AG09319 (cell line): ENCODE measurements around the gene CEP164.

ENCODE experiments used
- DNase-seq: peaks from one replicate; pipeline ENCODE4 v3.0.0-alpha.2; 2010; ENCODE audit warnings: low read depth; ENCODE audit errors: extremely low read depth
- TF ChIP-seq, protein P1 (sequence below): IDR thresholded peaks from 2 replicates; pipeline ENCODE4 v1.5.1; 2011; ENCODE audit warnings: low read depth, mild to moderate bottlenecking, inconsistent platforms, low read length, moderate library complexity

The CEP164 gene

GRCh38 chr11:117437791-117438130 is 110.1 kb downstream of the CEP164 start:
- TF ChIP-seq, protein P1, sequence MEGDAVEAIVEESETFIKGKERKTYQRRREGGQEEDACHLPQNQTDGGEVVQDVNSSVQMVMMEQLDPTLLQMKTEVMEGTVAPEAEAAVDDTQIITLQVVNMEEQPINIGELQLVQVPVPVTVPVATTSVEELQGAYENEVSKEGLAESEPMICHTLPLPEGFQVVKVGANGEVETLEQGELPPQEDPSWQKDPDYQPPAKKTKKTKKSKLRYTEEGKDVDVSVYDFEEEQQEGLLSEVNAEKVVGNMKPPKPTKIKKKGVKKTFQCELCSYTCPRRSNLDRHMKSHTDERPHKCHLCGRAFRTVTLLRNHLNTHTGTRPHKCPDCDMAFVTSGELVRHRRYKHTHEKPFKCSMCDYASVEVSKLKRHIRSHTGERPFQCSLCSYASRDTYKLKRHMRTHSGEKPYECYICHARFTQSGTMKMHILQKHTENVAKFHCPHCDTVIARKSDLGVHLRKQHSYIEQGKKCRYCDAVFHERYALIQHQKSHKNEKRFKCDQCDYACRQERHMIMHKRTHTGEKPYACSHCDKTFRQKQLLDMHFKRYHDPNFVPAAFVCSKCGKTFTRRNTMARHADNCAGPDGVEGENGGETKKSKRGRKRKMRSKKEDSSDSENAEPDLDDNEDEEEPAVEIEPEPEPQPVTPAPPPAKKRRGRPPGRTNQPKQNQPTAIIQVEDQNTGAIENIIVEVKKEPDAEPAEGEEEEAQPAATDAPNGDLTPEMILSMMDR = no peak
- no peak for DNase-seq

DNA sequence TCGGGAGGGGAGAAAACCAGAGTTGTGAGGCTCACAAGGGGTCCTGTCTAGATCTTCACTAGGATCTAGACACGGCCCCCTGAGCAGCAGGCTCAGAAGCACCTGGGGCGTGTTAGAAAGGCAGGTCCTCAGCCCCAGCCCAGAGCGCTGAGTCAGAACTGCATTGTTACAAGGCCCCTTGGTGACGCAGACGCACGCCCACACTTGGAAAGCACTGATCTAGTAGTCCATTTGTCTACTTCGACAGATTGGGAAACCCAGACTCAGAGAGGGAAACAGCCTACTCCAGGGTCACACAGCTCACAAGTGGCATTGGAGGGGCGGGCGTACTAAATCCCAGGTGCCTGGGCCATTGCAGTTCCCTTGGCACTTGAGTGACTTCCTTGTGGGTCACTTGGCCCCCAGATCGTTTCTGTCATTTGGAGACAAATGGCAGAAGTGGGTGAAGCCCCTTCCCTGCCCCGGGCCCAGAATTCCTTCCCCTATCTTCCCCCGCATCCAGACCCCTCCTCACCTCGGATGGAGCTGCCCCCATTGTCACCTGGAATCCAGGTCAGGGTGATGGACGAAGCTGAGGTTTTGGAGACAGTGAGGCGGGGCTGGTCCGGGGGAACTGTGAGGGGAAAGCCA is 110.8 kb downstream of the CEP164 start:
- no peak for DNase-seq
- TF ChIP-seq, protein P1 = no peak

DNA sequence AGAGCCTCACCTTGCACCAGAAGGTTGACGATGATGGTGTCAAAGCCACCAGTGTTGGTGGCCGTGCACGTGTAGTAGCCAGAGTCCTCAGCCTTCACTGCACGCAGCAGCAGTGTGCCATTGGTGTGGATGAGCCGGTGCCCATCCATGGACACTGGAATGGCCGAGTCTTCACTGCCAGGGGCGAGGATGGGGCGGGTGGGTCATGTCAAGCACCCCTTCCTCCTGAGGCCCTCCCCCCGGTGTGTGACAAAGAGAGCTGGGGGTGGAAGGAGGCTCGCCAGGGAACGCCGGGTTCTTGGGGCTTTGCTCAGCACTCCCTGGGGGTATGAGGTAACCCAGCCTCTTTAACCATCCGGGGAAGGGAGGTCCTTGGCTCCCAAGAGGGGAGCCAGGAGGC is 111.6 kb downstream of the CEP164 start:
- DNase-seq = no peak
- TF ChIP-seq, protein P1 = no peak

DNA sequence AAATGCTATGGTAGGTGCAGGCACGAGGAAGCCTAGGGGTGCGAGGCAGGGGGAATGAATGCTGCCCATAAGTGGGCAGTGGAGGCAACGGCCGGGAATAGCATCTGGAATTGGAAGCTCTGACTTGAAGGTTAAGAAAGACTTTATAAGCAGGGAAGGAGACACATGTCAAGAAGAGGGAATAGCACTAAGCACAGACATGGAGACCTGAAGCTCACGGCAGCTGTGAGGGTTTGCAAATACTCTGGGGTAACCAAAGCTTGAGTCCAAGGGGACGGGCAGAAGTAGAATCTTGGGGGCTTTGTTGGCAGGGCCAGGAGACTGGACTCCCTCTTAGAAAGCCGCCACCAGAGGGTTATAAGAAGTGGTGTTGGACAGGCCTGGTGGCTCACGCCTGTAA is 112.6 kb downstream of the CEP164 start:
- DNase-seq = no peak
- TF ChIP-seq, protein P1 = no peak

- TF ChIP-seq, protein P1 = no peak
- no peak for DNase-seq
Measured at GRCh38 chr11:117441146-117441975, 113.7 kb downstream of the CEP164 start.

GRCh38 chr11:117442049-117442868 is 114.6 kb downstream of the CEP164 start:
- TF ChIP-seq, protein P1 = no peak
- DNase-seq = no peak

- no peak for DNase-seq
- TF ChIP-seq, protein P1 = no peak
Measured at GRCh38 chr11:117442869-117443239, 115.2 kb downstream of the CEP164 start.
